Sigmoid colon (tissue), 7 donors: ENCODE results near the gene IRAG1. TPM values are rescaled to one million over a fixed set of nuclear protein-coding genes. Genes with fewer than 3 reads are reported as not detected.

Experiments
- DNase-seq: peaks from one replicate; pipeline ENCODE4 v3.0.0-alpha.2; 2019
- H3K27ac ChIP-seq, 4 donors: fragments of 200-600 bp; sonication (generic); one replicate each; pipeline ENCODE4 v1.5.1; 2016 to 2019; ENCODE audit warnings: mild to moderate bottlenecking in 1 of 4
- H3K27me3 ChIP-seq, 3 donors: fragments of 200-600 bp; sonication (generic); one replicate each; pipeline ENCODE4 v1.5.1; 2019; ENCODE audit warnings: mild to moderate bottlenecking in 1 of 3
- H3K36me3 ChIP-seq, 4 donors: fragments of 200-600 bp; sonication (generic); one replicate each; pipeline ENCODE4 v1.5.1; 2016 to 2019
- H3K4me1 ChIP-seq, 4 donors: fragments of 200-600 bp; sonication (generic); one replicate each; pipeline ENCODE4 v1.5.1; 2017 to 2019
- H3K4me3 ChIP-seq, 4 donors: fragments of 200-600 bp; sonication (generic); one replicate each; pipeline ENCODE4 v1.5.1; 2017 to 2019; ENCODE audit warnings: mild to moderate bottlenecking in 2 of 4, moderate library complexity in 1 of 4
- H3K9me3 ChIP-seq, 4 donors: fragments of 200-600 bp in 3 of 4; sonication (generic) in 3 of 4; one replicate each; pipeline versions ENCODE4 v1.5.1 to v1.6.1; 2013 to 2019
- CTCF ChIP-seq, 4 experiments: fragments of 450-650 bp in 3 of 4; fragments of 200-600 bp in 1 of 4; IDR thresholded peaks; one replicate each; pipeline ENCODE4 v1.5.1; 2016 to 2019; ENCODE audit warnings: antibody characterized with exemption in 4 of 4, mild to moderate bottlenecking in 3 of 4, moderate library complexity in 2 of 4
- EP300 ChIP-seq, 4 donors: sonication (generic); formaldehyde crosslinking; IDR thresholded peaks; one replicate each; pipeline ENCODE4 v1.6.1; 2017; ENCODE audit warnings: antibody characterized with exemption in 4 of 4
- POLR2A ChIP-seq, 2 donors: fragments of 450-650 bp; IDR thresholded peaks; one replicate each; pipeline ENCODE4 v1.6.1; 2016; ENCODE audit warnings: antibody characterized with exemption in 2 of 2, mild to moderate bottlenecking in 2 of 2, moderate library complexity in 2 of 2
- POLR2AphosphoS5 ChIP-seq, 4 donors: sonication (generic); formaldehyde crosslinking; IDR thresholded peaks; one replicate each; pipeline ENCODE4 v1.6.1; 2017; ENCODE audit warnings: antibody characterized with exemption in 4 of 4
- WGBS, 2 donors: extraction: QIAGEN DNeasy Blood & Tissue Kit; methylation state at CpG; one replicate each; pipeline ENCODE4 v1.1.7; 2013; 5-methylcytosine and 5-hydroxymethylcytosine counted together
- intact Hi-C: fragments of 100-400 bp; cut with DNase I; formaldehyde crosslinking; loops from one replicate; pipeline ENCODE4 v1.15.1; 2023
- polyA plus RNA-seq, 3 donors: library from polyadenylated mRNA; stranded (reverse); fragments of 200-250 nt; gene quantifications; one replicate each; pipeline ENCODE4 v1.2.3, GENCODE V29; 2013
- total RNA-seq, 4 donors: library from RNA; depleted of rRNA; stranded (reverse); fragments of >200 nt; gene quantifications; one replicate each; pipeline ENCODE4 v1.1.0, GENCODE V29; 2016
- donor health status: healthy with polysubstance abuse.
- donor health status: Bipolar disorder and iron deficiency.
- donor health status: healthy.

The IRAG1 gene
- total and polyA plus RNA-seq, 7 donors, result 1.8 to 153 (median 96.1) TPM

GRCh38 chr11:10655943-10656576 is 37.5 kb downstream of the IRAG1 start:
- no peaks in the 10 kb centered on the region for H3K9me3 ChIP-seq
- no peak for TF ChIP-seq POLR2A (IDR thresholded peaks at IDR 0.05)
- TF ChIP-seq POLR2AphosphoS5 (IDR thresholded peaks at IDR 0.05), result no peak
- no peak for TF ChIP-seq EP300 (IDR thresholded peaks at IDR 0.05)
- no peak for TF ChIP-seq CTCF (IDR thresholded peaks at IDR 0.05)
- H3K27ac ChIP-seq, result peak overlapping the region; percentile 72 to 89 (median 86)
- intact Hi-C loops, result no loop called here
- H3K27me3 ChIP-seq, result no peaks in the 10 kb centered on the region
- H3K36me3 ChIP-seq, result peaks cover 0 to 8% (median 0%) of the 10 kb centered on the region in 4 donors
- WGBS, 2 donors, result 68 to 76% methylated on average over 6 of the region's 6 CpGs
- DNase-seq, result peak; percentile 32
- H3K4me1 ChIP-seq, result peaks cover 0 to 100% (median 97%) of the 10 kb centered on the region in 4 donors
- no peak overlapping the region for H3K4me3 ChIP-seq

- intact Hi-C loops, result no loop called here
- WGBS, 2 donors, result 28 to 47% methylated on average over 4 of the region's 4 CpGs
- Histone ChIP-seq H3K9me3 (no peaks in the 10 kb centered on the region), H3K27me3 (no peaks in the 10 kb centered on the region), H3K27ac (peak overlapping the region; percentile 72 to 89 (median 86)), H3K4me1 (peaks cover 0 to 100% (median 94%) of the 10 kb centered on the region in 4 donors), H3K4me3 (no peak overlapping the region), H3K36me3 (peaks cover 0 to 8% (median 0%) of the 10 kb centered on the region in 4 donors)
- DNase-seq, result no peak
- TF ChIP-seq CTCF (IDR thresholded peaks at IDR 0.05), result no peak
- TF ChIP-seq EP300 (IDR thresholded peaks at IDR 0.05), result no peak
- no peak for TF ChIP-seq POLR2A (IDR thresholded peaks at IDR 0.05)
- no peak for TF ChIP-seq POLR2AphosphoS5 (IDR thresholded peaks at IDR 0.05)
Measured at GRCh38 chr11:10655227-10655626, 38.3 kb downstream of the IRAG1 start.

- Histone ChIP-seq H3K27ac (peak overlapping the region; percentile 72 to 89 (median 86)), H3K27me3 (no peaks in the 10 kb centered on the region), H3K9me3 (no peaks in the 10 kb centered on the region), H3K4me3 (no peak overlapping the region), H3K36me3 (peaks cover 0 to 8% (median 0%) of the 10 kb centered on the region in 4 donors), H3K4me1 (peaks cover 0 to 99% (median 92%) of the 10 kb centered on the region in 4 donors)
- no peak for TF ChIP-seq POLR2A (IDR thresholded peaks at IDR 0.05)
- TF ChIP-seq POLR2AphosphoS5 (IDR thresholded peaks at IDR 0.05), result no peak
- TF ChIP-seq CTCF (IDR thresholded peaks at IDR 0.05), result no peak
- TF ChIP-seq EP300 (IDR thresholded peaks at IDR 0.05), result no peak
- DNase-seq, result no peak
- intact Hi-C loops, result no loop called here
- 73 to 84% methylated on average over 1 of the region's 1 CpG for WGBS, 2 donors
Measured at GRCh38 chr11:10654811-10655150, 38.8 kb downstream of the IRAG1 start.

GRCh38 chr11:10653946-10654810 is 39.4 kb downstream of the IRAG1 start:
- 76 to 81% methylated on average over 4 of the region's 4 CpGs for WGBS, 2 donors

More at GRCh38 chr11:10653946-10654810, 39.4 kb downstream of the IRAG1 start:
- H3K4me1 ChIP-seq, result peaks cover 0 to 99% (median 92%) of the 10 kb centered on the region in 4 donors
- H3K9me3 ChIP-seq, result no peaks in the 10 kb centered on the region
- TF ChIP-seq CTCF (IDR thresholded peaks at IDR 0.05) (peak in 3 of 4 experiments; percentile 36 to 46 (median 38)), POLR2A (IDR thresholded peaks at IDR 0.05) (no peak)
- peaks cover 0 to 8% (median 0%) of the 10 kb centered on the region in 4 donors for H3K36me3 ChIP-seq
- intact Hi-C loops, result no loop called here
- H3K4me3 ChIP-seq, result no peak overlapping the region
- H3K27ac ChIP-seq, result peak overlapping the region; percentile 72 to 89 (median 86)
- H3K27me3 ChIP-seq, result no peaks in the 10 kb centered on the region
- DNase-seq, result peak; percentile 55
